Measurements from ENCODE around the gene COL9A3. TPM values are rescaled to one million over a fixed set of nuclear protein-coding genes. Genes with fewer than 3 reads are reported as not detected.

COL9A3 gene
- total and polyA plus RNA-seq, 2 of the 8 experiments (the other 6 are each of a cell fraction or from before 2014, with no cell fraction given), result 21.7 to 80.1 TPM

DNA sequence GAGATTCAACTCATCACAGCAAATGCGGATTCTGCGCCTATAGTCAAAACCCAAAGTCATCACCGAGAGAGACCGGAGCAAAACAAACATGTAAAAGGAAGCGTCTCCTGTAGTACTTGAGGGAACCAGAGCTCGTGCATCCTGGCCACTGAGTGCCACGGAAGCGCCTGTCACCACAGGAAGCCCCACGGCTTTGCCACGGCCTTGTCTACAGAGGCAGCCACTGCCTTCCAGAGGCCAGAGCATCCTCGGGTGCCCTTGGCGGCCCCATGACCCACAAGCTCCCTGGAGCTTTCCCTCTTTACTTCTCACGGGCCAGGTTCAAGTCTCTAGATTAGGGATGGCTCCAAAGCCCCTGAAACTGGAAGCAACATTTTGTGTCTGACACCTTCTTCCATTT lies 37.3 kb downstream of the COL9A3 start (continued):
- TF ChIP-seq, protein P1, sequence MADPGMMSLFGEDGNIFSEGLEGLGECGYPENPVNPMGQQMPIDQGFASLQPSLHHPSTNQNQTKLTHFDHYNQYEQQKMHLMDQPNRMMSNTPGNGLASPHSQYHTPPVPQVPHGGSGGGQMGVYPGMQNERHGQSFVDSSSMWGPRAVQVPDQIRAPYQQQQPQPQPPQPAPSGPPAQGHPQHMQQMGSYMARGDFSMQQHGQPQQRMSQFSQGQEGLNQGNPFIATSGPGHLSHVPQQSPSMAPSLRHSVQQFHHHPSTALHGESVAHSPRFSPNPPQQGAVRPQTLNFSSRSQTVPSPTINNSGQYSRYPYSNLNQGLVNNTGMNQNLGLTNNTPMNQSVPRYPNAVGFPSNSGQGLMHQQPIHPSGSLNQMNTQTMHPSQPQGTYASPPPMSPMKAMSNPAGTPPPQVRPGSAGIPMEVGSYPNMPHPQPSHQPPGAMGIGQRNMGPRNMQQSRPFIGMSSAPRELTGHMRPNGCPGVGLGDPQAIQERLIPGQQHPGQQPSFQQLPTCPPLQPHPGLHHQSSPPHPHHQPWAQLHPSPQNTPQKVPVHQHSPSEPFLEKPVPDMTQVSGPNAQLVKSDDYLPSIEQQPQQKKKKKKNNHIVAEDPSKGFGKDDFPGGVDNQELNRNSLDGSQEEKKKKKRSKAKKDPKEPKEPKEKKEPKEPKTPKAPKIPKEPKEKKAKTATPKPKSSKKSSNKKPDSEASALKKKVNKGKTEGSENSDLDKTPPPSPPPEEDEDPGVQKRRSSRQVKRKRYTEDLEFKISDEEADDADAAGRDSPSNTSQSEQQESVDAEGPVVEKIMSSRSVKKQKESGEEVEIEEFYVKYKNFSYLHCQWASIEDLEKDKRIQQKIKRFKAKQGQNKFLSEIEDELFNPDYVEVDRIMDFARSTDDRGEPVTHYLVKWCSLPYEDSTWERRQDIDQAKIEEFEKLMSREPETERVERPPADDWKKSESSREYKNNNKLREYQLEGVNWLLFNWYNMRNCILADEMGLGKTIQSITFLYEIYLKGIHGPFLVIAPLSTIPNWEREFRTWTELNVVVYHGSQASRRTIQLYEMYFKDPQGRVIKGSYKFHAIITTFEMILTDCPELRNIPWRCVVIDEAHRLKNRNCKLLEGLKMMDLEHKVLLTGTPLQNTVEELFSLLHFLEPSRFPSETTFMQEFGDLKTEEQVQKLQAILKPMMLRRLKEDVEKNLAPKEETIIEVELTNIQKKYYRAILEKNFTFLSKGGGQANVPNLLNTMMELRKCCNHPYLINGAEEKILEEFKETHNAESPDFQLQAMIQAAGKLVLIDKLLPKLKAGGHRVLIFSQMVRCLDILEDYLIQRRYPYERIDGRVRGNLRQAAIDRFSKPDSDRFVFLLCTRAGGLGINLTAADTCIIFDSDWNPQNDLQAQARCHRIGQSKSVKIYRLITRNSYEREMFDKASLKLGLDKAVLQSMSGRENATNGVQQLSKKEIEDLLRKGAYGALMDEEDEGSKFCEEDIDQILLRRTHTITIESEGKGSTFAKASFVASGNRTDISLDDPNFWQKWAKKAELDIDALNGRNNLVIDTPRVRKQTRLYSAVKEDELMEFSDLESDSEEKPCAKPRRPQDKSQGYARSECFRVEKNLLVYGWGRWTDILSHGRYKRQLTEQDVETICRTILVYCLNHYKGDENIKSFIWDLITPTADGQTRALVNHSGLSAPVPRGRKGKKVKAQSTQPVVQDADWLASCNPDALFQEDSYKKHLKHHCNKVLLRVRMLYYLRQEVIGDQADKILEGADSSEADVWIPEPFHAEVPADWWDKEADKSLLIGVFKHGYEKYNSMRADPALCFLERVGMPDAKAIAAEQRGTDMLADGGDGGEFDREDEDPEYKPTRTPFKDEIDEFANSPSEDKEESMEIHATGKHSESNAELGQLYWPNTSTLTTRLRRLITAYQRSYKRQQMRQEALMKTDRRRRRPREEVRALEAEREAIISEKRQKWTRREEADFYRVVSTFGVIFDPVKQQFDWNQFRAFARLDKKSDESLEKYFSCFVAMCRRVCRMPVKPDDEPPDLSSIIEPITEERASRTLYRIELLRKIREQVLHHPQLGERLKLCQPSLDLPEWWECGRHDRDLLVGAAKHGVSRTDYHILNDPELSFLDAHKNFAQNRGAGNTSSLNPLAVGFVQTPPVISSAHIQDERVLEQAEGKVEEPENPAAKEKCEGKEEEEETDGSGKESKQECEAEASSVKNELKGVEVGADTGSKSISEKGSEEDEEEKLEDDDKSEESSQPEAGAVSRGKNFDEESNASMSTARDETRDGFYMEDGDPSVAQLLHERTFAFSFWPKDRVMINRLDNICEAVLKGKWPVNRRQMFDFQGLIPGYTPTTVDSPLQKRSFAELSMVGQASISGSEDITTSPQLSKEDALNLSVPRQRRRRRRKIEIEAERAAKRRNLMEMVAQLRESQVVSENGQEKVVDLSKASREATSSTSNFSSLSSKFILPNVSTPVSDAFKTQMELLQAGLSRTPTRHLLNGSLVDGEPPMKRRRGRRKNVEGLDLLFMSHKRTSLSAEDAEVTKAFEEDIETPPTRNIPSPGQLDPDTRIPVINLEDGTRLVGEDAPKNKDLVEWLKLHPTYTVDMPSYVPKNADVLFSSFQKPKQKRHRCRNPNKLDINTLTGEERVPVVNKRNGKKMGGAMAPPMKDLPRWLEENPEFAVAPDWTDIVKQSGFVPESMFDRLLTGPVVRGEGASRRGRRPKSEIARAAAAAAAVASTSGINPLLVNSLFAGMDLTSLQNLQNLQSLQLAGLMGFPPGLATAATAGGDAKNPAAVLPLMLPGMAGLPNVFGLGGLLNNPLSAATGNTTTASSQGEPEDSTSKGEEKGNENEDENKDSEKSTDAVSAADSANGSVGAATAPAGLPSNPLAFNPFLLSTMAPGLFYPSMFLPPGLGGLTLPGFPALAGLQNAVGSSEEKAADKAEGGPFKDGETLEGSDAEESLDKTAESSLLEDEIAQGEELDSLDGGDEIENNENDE (IDR thresholded peaks at IDR 0.05; ENCODE audit: insufficient replicate concordance, low read length), result no peak
- TF ChIP-seq KDM5A (IDR thresholded peaks at IDR 0.05; ENCODE audit: low read length) (no peak), SP1 (IDR thresholded peaks at IDR 0.05; ENCODE audit: low read depth, low read length) (no peak), ATF2 (IDR thresholded peaks at IDR 0.05; ENCODE audit: low read length) (no peak), FOSL1 (IDR thresholded peaks at IDR 0.05; ENCODE audit: insufficient read depth, low read depth, low read length) (no peak), SAP30 (IDR thresholded peaks at IDR 0.05; ENCODE audit: insufficient read depth, insufficient replicate concordance, low read length) (no peak), POU5F1 (IDR thresholded peaks at IDR 0.05; ENCODE audit: low read depth, low read length) (no peak), PHF8 (conservative IDR thresholded peaks at IDR 0.05; ENCODE audit: low read depth, low read length) (no peak)

All from H1 (cell line).